ENCODE measurements around the gene UCK1.
A peak's percentile ranks its signal among the peaks of the same experiment; 100 is the strongest.

The UCK1 gene

GRCh38 chr9:131537946-131538345, 6.9 kb upstream of the UCK1 start:
- no peak overlapping the region for H3K4me3 Mint-ChIP-seq
- H3K9me3 Mint-ChIP-seq (ENCODE audit: low read depth), result peaks cover 4% of the 10 kb centered on the region
- H3K4me1 Mint-ChIP-seq (ENCODE audit: low read depth), result peaks cover 37% of the 10 kb centered on the region
- H3K36me3 Mint-ChIP-seq, result peaks cover 2% of the 10 kb centered on the region
- no peaks in the 10 kb centered on the region for H3K27me3 Mint-ChIP-seq
- no peak overlapping the region for H3K27ac Mint-ChIP-seq

DNA sequence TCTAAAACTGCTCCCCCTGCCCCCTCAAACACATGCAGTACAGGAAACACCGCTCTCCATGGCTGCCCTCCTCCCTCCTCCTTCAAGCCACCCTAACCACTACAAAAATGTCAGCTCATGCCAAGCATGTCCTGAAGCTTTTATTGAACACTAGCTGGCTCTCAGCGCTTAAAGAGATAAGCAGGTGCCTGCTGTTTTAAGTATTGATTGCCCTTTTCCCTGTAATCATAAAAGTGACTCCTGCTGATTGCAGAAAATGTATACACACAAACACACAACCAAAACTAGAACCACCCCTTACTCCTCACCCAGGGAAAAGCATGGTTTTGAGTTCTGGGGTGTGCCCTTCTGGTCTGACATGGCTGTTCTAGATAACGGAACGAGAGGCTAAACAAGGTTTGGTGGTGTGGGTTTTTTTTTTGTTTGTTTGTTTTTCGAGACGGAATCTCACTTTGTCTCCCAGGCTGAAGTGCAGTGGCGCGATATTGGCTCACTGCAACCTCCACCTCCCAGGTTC, 3.7 kb upstream of the UCK1 start:
- H3K27ac Mint-ChIP-seq, result peak overlapping the region; percentile 54
- H3K4me3 Mint-ChIP-seq, result peak overlapping the region; percentile 66
- H3K9me3 Mint-ChIP-seq (ENCODE audit: low read depth), result no peaks in the 10 kb centered on the region
- peaks cover 36% of the 10 kb centered on the region for H3K4me1 Mint-ChIP-seq (ENCODE audit: low read depth)
- no peaks in the 10 kb centered on the region for H3K36me3 Mint-ChIP-seq
- H3K27me3 Mint-ChIP-seq, result no peaks in the 10 kb centered on the region

- H3K4me3 Mint-ChIP-seq, result peak overlapping the region; percentile 83
- no peaks in the 10 kb centered on the region for H3K36me3 Mint-ChIP-seq
- H3K27me3 Mint-ChIP-seq, result no peaks in the 10 kb centered on the region
- H3K9me3 Mint-ChIP-seq (ENCODE audit: low read depth), result no peaks in the 10 kb centered on the region
- H3K4me1 Mint-ChIP-seq (ENCODE audit: low read depth), result peaks cover 26% of the 10 kb centered on the region
- H3K27ac Mint-ChIP-seq, result no peak overlapping the region
Measured at GRCh38 chr9:131530546-131530919, 530 bp downstream of the UCK1 start.

GRCh38 chr9:131529597-131530545, 1.2 kb downstream of the UCK1 start:
- Mint-ChIP-seq H3K4me1 (ENCODE audit: low read depth) (peaks cover 21% of the 10 kb centered on the region), H3K9me3 (ENCODE audit: low read depth) (no peaks in the 10 kb centered on the region), H3K27ac (peak overlapping the region; percentile 75), H3K27me3 (no peaks in the 10 kb centered on the region), H3K36me3 (no peaks in the 10 kb centered on the region), H3K4me3 (peak overlapping the region; percentile 83)

DNA sequence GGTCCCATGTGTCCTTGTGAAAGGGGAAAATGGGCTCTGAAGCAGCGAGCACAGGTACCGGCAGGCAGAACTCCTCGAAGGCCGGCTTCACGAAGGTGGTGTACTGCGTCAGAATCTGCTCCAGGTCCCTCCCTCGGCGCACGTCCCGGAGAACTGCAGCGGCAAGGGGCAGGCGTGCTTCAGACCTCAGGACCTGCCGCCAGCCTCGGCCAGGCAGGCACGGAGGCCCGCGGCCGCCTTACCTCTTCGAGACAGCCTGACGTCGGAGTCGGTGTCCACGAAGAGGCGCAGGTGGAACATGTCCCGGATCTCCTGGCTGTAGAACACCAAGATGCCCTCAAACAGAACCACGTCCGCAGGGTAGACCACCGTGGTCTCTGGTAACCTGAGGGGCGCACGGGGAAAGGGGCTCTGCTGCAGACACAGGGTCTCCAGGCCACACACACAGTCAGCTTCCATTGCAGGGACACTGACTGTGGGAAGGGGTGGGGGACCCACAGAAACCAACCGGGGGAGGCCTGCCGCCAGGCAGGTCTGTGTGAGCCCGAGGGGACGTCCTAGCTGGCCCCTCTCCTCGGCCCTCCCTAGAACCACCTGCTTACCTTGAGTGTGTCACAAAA, 2.1 kb downstream of the UCK1 start:
- no peaks in the 10 kb centered on the region for H3K9me3 Mint-ChIP-seq (ENCODE audit: low read depth)
- H3K36me3 Mint-ChIP-seq, result no peaks in the 10 kb centered on the region
- peak overlapping the region; percentile 83 for H3K4me3 Mint-ChIP-seq
- H3K27ac Mint-ChIP-seq, result no peak overlapping the region
- H3K27me3 Mint-ChIP-seq, result no peaks in the 10 kb centered on the region
- H3K4me1 Mint-ChIP-seq (ENCODE audit: low read depth), result peaks cover 16% of the 10 kb centered on the region

DNA sequence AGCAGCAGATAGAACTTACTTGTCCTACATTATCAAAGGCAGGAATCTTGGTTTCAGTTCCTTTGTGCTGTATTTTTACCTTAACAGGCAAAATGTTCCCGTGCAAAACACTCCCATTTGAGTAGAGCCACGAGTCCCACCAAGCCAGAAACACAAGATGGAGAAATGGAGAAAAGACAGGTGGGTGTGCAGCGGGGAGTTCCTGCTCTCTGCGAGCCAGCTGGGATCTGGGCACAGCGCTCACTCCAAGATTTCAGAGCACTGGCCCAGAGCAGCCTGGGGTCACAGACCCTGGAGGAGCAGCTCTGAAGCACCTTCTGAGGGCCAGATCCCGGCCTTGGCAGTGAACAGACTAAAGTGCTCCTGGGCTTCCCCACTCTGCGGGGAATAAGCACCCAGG, 2.9 kb downstream of the UCK1 start:
- Mint-ChIP-seq H3K36me3 (no peaks in the 10 kb centered on the region), H3K9me3 (ENCODE audit: low read depth) (no peaks in the 10 kb centered on the region), H3K4me1 (ENCODE audit: low read depth) (peaks cover 16% of the 10 kb centered on the region), H3K27me3 (no peaks in the 10 kb centered on the region), H3K4me3 (peak overlapping the region; percentile 69), H3K27ac (no peak overlapping the region)

DNA sequence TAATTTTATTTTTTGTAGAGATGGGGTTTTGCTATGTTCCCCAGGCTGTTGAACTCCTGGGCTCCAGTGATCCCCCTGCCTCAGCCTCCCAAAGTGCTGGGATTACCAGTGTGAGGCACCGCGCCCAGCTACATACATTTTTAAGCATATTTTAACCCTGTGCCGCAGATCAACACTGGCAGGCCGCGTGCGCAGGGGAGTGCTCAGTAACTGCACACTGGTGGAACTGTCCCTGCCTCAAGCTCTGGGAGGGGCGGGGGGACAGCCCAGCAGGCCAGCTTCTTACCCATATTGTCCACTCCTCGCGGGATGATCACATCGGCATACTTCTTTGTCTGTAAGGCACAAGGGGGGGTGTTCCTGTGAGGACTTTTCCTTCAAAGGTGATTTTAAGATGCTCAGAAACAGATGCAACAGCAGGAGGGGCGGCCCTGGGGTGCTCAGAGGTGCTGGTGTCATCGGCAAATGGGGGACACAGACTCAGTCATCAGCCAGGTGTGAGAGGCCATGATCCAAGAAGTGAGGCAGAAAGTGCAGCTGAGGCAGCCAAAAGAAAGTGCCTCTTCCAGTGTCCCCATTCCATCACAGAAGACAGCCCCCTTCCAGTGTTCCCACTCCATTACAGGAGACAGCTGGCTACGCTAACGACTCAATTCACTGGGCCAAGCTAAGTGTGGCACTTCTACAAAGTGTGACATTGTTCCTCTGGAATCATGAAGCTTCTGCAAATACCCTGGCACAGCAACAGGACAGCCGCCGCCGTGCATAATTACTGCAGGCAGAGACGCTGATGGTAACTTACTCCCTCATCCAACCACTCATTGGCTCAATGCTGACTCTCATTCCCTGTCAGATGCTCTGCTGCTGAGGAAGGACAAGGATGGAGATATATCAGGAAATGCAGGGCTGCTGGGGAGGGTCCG, 5.2 kb downstream of the UCK1 start:
- no peaks in the 10 kb centered on the region for H3K36me3 Mint-ChIP-seq
- peaks cover 12% of the 10 kb centered on the region for H3K4me1 Mint-ChIP-seq (ENCODE audit: low read depth)
- H3K9me3 Mint-ChIP-seq (ENCODE audit: low read depth), result no peaks in the 10 kb centered on the region
- no peak overlapping the region for H3K27ac Mint-ChIP-seq
- H3K4me3 Mint-ChIP-seq, result no peak overlapping the region
- H3K27me3 Mint-ChIP-seq, result no peaks in the 10 kb centered on the region

DNA sequence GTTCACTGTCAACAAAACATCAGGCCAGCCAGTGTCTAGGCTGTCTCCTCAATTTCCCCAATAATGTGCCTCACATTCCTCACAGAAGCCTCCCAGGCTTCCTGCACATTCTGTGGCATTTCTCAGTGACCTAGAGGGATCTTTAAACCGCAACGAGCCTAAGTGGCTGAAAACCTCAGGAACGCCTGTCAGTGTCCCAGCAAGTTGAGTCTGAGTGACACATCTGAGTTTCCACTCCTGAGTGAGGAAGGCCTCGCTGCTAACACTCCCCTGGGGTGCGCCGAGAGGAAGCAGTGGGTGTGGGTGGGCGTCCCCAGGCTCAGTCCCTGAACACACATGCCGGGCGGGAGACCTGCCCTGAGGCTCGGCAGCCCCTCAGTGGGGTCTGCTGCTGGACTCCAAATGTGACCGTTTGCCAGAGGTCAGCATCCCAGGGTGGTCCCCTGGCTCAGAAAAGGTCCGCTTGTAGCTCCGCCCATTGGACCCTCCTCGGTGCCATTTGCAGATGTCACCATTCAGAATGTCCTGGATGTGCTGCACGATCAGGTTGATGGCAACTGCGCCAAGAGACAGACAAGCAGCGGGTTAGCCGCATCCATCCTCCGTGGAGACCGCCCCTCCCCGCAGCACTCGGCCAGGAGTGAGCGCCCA, 6.3 kb downstream of the UCK1 start:
- Mint-ChIP-seq H3K4me1 (ENCODE audit: low read depth) (peaks cover 10% of the 10 kb centered on the region), H3K27ac (peak overlapping the region; percentile 64), H3K27me3 (no peaks in the 10 kb centered on the region), H3K4me3 (no peak overlapping the region), H3K9me3 (ENCODE audit: low read depth) (no peaks in the 10 kb centered on the region), H3K36me3 (no peaks in the 10 kb centered on the region)

DNA sequence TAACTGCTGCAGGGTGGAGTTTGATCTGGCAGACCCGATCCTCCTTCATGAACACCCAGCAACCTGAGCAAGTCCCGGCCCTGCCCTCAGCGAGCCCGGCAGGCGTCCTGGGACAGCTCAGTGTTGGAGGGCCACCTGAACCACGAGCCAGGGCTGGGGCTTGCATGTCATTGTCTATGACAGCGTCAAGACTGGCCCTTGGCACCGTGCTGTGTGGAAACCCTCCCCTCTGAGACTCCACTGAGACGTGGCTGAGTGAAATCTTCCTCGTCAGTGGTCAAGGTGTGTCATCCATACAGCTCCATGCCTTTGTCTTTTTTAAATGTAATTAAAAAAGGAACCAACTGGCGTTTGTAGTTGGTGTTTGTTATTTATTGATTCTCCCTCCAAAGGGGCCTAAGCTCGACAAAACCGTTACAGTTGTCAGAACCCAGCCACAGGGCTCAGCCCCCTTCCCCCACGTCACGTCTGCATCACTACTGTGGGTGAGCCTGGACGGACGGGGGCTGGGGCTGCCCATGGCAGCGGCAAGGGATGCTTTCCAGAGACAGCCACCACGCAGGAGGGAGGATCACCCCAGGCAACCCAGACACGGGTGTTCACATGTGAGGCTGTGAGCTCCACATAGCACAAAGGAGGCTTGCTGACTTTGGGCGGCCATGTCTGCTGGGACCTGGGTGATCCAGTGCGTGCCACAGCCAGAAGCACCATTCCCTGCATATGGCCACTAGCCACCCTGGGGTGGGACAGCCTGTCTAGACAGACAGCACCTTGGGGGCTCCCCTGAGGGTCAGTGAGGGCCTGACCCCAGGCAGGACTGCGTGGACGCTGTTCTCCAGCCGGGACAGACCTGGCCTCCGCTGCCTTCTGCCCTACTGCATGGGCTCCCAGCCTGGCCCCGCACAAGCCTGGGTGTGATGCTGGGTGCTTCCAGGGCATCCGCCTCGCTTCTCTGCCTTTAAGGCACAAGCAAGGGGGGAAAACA, 7.3 kb downstream of the UCK1 start:
- Mint-ChIP-seq H3K36me3 (no peaks in the 10 kb centered on the region), H3K27ac (no peak overlapping the region), H3K27me3 (no peaks in the 10 kb centered on the region), H3K9me3 (ENCODE audit: low read depth) (no peaks in the 10 kb centered on the region), H3K4me3 (no peak overlapping the region), H3K4me1 (ENCODE audit: low read depth) (peaks cover 6% of the 10 kb centered on the region)

DNA sequence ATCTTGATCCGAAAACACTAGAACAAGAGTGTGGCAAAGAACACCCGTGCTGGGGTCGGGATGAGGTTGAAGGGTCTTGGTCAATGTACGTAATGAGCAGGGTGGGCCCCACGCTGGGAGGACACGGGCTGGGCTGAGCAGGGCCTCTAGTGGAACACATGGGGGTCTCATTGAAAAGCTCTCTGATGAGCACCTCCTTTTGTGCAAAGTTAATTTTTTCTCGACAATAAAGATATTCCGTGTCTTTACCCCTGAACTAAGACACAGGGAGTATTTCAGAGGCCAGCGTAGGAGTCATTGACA, 8.0 kb downstream of the UCK1 start:
- Mint-ChIP-seq H3K27me3 (no peaks in the 10 kb centered on the region), H3K36me3 (no peaks in the 10 kb centered on the region), H3K4me1 (ENCODE audit: low read depth) (peaks cover 3% of the 10 kb centered on the region), H3K9me3 (ENCODE audit: low read depth) (no peaks in the 10 kb centered on the region), H3K27ac (no peak overlapping the region), H3K4me3 (no peak overlapping the region)

DNA sequence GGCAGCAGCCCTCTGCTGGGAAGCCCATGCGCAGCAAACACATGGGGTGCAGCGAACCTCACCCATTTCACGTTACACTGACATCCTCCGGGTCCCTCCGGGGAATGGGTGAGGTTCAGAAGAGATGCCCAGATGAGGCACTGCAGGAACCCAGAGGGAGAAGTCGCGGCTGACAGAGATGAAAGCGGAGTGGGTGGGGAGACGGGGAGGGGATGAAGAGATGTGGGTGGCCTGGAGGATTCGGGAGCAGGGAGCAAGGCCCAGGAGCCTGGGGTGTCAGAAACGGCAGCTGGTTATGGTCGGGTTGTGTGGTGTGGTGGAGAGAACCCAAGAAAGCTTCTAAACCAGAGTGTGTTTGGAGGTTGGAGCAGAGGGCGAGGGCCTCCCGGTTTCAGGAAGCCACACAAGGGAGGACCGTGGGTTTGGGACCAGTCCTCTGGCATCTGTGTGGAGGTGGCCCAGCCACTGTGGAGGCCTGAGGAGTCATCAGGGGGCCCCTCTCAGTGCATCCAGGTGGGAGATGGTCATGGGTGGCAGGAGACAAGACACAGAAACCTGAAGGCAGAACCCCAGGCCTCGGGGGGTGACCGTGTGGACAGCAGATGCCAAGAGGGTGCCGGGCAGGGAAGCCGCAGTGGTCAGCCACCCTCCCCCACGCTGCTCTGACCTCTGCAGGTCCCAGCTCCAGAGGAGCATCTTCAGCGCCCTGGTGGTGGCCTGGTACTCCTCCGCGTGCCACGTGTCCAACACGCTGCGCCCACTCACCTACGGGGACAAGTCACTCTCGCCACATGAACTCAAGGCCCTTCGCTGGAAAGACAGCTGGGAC, 8.6 kb downstream of the UCK1 start:
- Mint-ChIP-seq H3K27ac (no peak overlapping the region), H3K36me3 (no peaks in the 10 kb centered on the region), H3K4me3 (no peak overlapping the region), H3K4me1 (ENCODE audit: low read depth) (peaks cover 3% of the 10 kb centered on the region), H3K9me3 (ENCODE audit: low read depth) (no peaks in the 10 kb centered on the region), H3K27me3 (no peaks in the 10 kb centered on the region)

- Mint-ChIP-seq H3K4me1 (ENCODE audit: low read depth) (peaks cover 3% of the 10 kb centered on the region), H3K9me3 (ENCODE audit: low read depth) (no peaks in the 10 kb centered on the region), H3K4me3 (no peak overlapping the region), H3K27me3 (no peaks in the 10 kb centered on the region), H3K27ac (no peak overlapping the region), H3K36me3 (no peaks in the 10 kb centered on the region)
Measured at GRCh38 chr9:131521822-131522221, 9.2 kb downstream of the UCK1 start.

DNA sequence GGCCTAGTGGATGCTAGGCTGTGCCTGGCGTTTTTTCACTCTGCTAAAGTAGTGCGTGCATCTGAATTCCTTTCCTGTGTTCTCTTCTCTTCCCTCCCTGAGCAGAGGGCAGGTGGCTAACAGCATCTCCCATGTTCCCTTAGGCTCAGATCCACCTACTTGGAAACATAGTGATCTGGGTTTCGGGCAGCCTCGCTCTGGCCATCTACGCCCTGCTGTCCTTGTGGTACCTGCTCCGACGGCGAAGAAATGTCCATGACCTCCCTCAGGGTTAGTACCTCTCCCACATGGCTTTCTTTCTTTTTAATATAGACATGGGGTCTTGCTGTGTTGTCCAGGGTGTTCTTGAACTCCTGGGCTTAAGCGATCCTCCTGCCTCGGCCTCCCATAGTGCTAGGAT, 9.9 kb downstream of the UCK1 start:
- H3K4me3 Mint-ChIP-seq, result no peak overlapping the region
- H3K4me1 Mint-ChIP-seq (ENCODE audit: low read depth), result peaks cover 3% of the 10 kb centered on the region
- H3K27me3 Mint-ChIP-seq, result no peaks in the 10 kb centered on the region
- H3K36me3 Mint-ChIP-seq, result no peaks in the 10 kb centered on the region
- no peaks in the 10 kb centered on the region for H3K9me3 Mint-ChIP-seq (ENCODE audit: low read depth)
- H3K27ac Mint-ChIP-seq, result no peak overlapping the region
